Ishikawa (cell line): ENCODE measurements around the gene MAMDC2.

Experiments
- CEBPB ChIP-seq: IDR thresholded peaks from 2 replicates; pipeline ENCODE4 v1.6.1; 2012
- CREB1 ChIP-seq: IDR thresholded peaks from 2 replicates; pipeline ENCODE4 v1.6.1; 2012; ENCODE audit warnings: low read depth
- EGR1 ChIP-seq: IDR thresholded peaks from 2 replicates; pipeline ENCODE4 v1.6.1; 2012
- EP300 ChIP-seq: IDR thresholded peaks from 2 replicates; pipeline ENCODE4 v1.6.1; 2012; ENCODE audit warnings: borderline replicate concordance
- FOXM1 ChIP-seq: IDR thresholded peaks from 2 replicates; pipeline ENCODE4 v1.6.1; 2012; ENCODE audit warnings: low read depth, borderline replicate concordance
- MAX ChIP-seq: IDR thresholded peaks from 2 replicates; pipeline ENCODE4 v1.6.1; 2012
- NFIC ChIP-seq: IDR thresholded peaks from 2 replicates; pipeline ENCODE4 v1.6.1; 2012
- RAD21 ChIP-seq: IDR thresholded peaks from 2 replicates; pipeline ENCODE4 v1.6.1; 2012; ENCODE audit warnings: low read depth
- REST ChIP-seq: IDR thresholded peaks from 2 replicates; pipeline ENCODE4 v1.6.1; 2012; ENCODE audit warnings: low read depth, mild to moderate bottlenecking
- TAF1 ChIP-seq: IDR thresholded peaks from 2 replicates; pipeline ENCODE4 v1.6.1; 2012; ENCODE audit warnings: low read depth, mild to moderate bottlenecking
- TCF12 ChIP-seq: IDR thresholded peaks from 2 replicates; pipeline ENCODE4 v1.6.1; 2012; ENCODE audit warnings: low read depth
- TEAD4 ChIP-seq: IDR thresholded peaks from 2 replicates; pipeline ENCODE4 v1.6.1; 2012
- USF1 ChIP-seq: IDR thresholded peaks from 2 replicates; pipeline ENCODE4 v1.6.1; 2012
- YY1 ChIP-seq: IDR thresholded peaks from 2 replicates; pipeline ENCODE4 v1.6.1; 2012; ENCODE audit warnings: low read depth
- ZBTB7A ChIP-seq: IDR thresholded peaks from 2 replicates; pipeline ENCODE4 v1.6.1; 2012; ENCODE audit warnings: low read depth

Gene MAMDC2

GRCh38 chr9:70120834-70121510, 77.3 kb downstream of the MAMDC2 start:
- TF ChIP-seq REST (no peak), RAD21 (no peak), TCF12 (no peak), FOXM1 (no peak), TAF1 (no peak), TEAD4 (no peak), EGR1 (no peak), EP300 (no peak)

GRCh38 chr9:70121818-70122436, 78.3 kb downstream of the MAMDC2 start:
- no peak for TF ChIP-seq TCF12
- TF ChIP-seq USF1 = no peak
- TF ChIP-seq RAD21 = no peak
- TF ChIP-seq EGR1 = no peak
- no peak for TF ChIP-seq CEBPB
- no peak for TF ChIP-seq CREB1
- no peak for TF ChIP-seq FOXM1
- no peak for TF ChIP-seq ZBTB7A
- TF ChIP-seq TEAD4 = no peak
- TF ChIP-seq YY1 = no peak
- no peak for TF ChIP-seq NFIC

- TF ChIP-seq FOXM1 (no peak), USF1 (no peak)
Measured at GRCh38 chr9:70123695-70124094, 80.0 kb downstream of the MAMDC2 start.

GRCh38 chr9:70125621-70126263, 82.1 kb downstream of the MAMDC2 start:
- TF ChIP-seq NFIC = no peak
- TF ChIP-seq TAF1 = no peak
- TF ChIP-seq ZBTB7A = no peak
- TF ChIP-seq RAD21 = no peak
- no peak for TF ChIP-seq CEBPB
- no peak for TF ChIP-seq REST
- TF ChIP-seq FOXM1 = no peak
- TF ChIP-seq EP300 = no peak
- no peak for TF ChIP-seq USF1
- no peak for TF ChIP-seq TCF12
- TF ChIP-seq TEAD4 = no peak
- TF ChIP-seq MAX = no peak
- no peak for TF ChIP-seq CREB1
- no peak for TF ChIP-seq EGR1
- TF ChIP-seq YY1 = no peak

- no peak for TF ChIP-seq EP300
- no peak for TF ChIP-seq MAX
- no peak for TF ChIP-seq RAD21
- TF ChIP-seq TCF12 = no peak
- no peak for TF ChIP-seq FOXM1
- no peak for TF ChIP-seq YY1
- TF ChIP-seq USF1 = no peak
- TF ChIP-seq ZBTB7A = no peak
- TF ChIP-seq TAF1 = no peak
- TF ChIP-seq CEBPB = no peak
Measured at GRCh38 chr9:70127036-70127435, 83.4 kb downstream of the MAMDC2 start.
